ENCODE measurements around the gene TXNDC2. TPM values are rescaled to one million over a fixed set of nuclear protein-coding genes. Genes with fewer than 3 reads are reported as not detected.

Gene TXNDC2
- total and polyA plus RNA-seq, 9 of the 15 experiments (the other 6 are each of a cell fraction or from before 2014, with no cell fraction given), result 1.2 to 4.9 (median 2.3) TPM

- TF ChIP-seq E2F5 (CRISPR knock-in tag; IDR thresholded peaks at IDR 0.05) (no peak; the same call in 1 of the 2 replicates), FOS (IDR thresholded peaks at IDR 0.05; ENCODE audit: extremely low read depth, insufficient read length) (no peak), RFX5 (IDR thresholded peaks at IDR 0.05; ENCODE audit: low read depth, low read length) (no peak), XRCC5 (IDR thresholded peaks at IDR 0.05; ENCODE audit: low read depth, low read length) (peak; percentile 51; the same call in 1 of the 2 replicates), ZNF444 (CRISPR knock-in tag; IDR thresholded peaks at IDR 0.05) (peak; percentile 50; the same call in 1 of the 2 replicates), ZNF282 (CRISPR knock-in tag; IDR thresholded peaks at IDR 0.05) (no peak), NR2F6 (CRISPR knock-in tag; IDR thresholded peaks at IDR 0.05) (0 out of 2 replicates have a peak, but pooled peaks have one; percentile 42), E2F4 (CRISPR knock-in tag; IDR thresholded peaks at IDR 0.05; ENCODE audit: low read depth) (no peak), ZBTB5 (IDR thresholded peaks at IDR 0.05) (no peak), TOE1 (IDR thresholded peaks at IDR 0.05; ENCODE audit: borderline replicate concordance) (no peak), TOE1 (CRISPR knock-in tag; IDR thresholded peaks at IDR 0.05; ENCODE audit: borderline replicate concordance, low read depth) (no peak)
- TF ChIP-seq, protein P1, sequence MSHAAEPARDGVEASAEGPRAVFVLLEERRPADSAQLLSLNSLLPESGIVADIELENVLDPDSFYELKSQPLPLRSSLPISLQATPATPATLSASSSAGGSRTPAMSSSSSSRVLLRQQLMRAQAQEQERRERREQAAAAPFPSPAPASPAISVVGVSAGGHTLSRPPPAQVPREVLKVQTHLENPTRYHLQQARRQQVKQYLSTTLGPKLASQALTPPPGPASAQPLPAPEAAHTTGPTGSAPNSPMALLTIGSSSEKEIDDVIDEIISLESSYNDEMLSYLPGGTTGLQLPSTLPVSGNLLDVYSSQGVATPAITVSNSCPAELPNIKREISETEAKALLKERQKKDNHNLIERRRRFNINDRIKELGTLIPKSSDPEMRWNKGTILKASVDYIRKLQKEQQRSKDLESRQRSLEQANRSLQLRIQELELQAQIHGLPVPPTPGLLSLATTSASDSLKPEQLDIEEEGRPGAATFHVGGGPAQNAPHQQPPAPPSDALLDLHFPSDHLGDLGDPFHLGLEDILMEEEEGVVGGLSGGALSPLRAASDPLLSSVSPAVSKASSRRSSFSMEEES (CRISPR knock-in tag; IDR thresholded peaks at IDR 0.05), result peak; percentile 92
- TF ChIP-seq, protein P2, sequence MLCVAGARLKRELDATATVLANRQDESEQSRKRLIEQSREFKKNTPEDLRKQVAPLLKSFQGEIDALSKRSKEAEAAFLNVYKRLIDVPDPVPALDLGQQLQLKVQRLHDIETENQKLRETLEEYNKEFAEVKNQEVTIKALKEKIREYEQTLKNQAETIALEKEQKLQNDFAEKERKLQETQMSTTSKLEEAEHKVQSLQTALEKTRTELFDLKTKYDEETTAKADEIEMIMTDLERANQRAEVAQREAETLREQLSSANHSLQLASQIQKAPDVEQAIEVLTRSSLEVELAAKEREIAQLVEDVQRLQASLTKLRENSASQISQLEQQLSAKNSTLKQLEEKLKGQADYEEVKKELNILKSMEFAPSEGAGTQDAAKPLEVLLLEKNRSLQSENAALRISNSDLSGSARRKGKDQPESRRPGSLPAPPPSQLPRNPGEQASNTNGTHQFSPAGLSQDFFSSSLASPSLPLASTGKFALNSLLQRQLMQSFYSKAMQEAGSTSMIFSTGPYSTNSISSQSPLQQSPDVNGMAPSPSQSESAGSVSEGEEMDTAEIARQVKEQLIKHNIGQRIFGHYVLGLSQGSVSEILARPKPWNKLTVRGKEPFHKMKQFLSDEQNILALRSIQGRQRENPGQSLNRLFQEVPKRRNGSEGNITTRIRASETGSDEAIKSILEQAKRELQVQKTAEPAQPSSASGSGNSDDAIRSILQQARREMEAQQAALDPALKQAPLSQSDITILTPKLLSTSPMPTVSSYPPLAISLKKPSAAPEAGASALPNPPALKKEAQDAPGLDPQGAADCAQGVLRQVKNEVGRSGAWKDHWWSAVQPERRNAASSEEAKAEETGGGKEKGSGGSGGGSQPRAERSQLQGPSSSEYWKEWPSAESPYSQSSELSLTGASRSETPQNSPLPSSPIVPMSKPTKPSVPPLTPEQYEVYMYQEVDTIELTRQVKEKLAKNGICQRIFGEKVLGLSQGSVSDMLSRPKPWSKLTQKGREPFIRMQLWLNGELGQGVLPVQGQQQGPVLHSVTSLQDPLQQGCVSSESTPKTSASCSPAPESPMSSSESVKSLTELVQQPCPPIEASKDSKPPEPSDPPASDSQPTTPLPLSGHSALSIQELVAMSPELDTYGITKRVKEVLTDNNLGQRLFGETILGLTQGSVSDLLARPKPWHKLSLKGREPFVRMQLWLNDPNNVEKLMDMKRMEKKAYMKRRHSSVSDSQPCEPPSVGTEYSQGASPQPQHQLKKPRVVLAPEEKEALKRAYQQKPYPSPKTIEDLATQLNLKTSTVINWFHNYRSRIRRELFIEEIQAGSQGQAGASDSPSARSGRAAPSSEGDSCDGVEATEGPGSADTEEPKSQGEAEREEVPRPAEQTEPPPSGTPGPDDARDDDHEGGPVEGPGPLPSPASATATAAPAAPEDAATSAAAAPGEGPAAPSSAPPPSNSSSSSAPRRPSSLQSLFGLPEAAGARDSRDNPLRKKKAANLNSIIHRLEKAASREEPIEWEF (CRISPR knock-in tag; IDR thresholded peaks at IDR 0.05), result no peak
- TF ChIP-seq, protein P3, sequence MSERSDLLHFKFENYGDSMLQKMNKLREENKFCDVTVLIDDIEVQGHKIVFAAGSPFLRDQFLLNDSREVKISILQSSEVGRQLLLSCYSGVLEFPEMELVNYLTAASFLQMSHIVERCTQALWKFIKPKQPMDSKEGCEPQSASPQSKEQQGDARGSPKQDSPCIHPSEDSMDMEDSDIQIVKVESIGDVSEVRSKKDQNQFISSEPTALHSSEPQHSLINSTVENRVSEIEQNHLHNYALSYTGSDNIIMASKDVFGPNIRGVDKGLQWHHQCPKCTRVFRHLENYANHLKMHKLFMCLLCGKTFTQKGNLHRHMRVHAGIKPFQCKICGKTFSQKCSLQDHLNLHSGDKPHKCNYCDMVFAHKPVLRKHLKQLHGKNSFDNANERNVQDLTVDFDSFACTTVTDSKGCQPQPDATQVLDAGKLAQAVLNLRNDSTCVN (CRISPR knock-in tag; IDR thresholded peaks at IDR 0.05), result peak; percentile 78; the same call in 1 of the 2 replicates
Measured at GRCh38 chr18:9913526-9914333, 28.0 kb downstream of the TXNDC2 start, which contains the start of gene VAPA (continued).

All from K562 (cell line).